SHP77 treated with DMSO at 0.1 percent for 48 hours (cell line): Measurements from ENCODE around the gene RTF1.

Source experiments
- DNase-seq: peaks from one replicate; lab custom pipeline; 2025; lab: John Stamatoyannopoulos, UW

Gene RTF1

DNA sequence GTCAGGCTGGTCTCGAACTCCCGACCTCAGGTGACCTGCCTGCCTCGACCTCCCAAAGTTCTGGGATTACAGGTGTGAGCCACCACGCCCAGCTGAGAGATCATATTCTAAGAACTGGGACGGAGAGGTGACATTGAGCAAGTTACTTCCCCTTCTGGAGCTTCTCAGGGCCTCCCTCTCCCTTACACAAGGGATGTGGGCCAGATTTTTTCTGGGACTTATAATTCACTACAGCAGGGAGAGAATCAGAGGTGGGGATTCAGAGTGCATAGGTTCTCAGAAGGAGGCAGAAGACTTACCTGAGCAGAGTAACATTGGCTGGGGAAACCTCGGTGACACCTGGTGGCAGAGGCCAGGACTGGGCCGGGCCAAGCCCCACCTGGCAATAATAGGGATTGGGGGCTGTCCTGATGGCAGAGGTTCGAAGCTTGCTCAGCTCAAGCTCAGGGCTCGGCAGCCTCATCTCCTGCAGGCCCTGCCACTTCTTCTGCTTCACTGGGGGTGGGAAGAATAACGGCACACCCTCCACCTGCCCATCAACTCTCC, 90.0 kb downstream of the RTF1 start:
- DNase-seq, result no peak

DNA sequence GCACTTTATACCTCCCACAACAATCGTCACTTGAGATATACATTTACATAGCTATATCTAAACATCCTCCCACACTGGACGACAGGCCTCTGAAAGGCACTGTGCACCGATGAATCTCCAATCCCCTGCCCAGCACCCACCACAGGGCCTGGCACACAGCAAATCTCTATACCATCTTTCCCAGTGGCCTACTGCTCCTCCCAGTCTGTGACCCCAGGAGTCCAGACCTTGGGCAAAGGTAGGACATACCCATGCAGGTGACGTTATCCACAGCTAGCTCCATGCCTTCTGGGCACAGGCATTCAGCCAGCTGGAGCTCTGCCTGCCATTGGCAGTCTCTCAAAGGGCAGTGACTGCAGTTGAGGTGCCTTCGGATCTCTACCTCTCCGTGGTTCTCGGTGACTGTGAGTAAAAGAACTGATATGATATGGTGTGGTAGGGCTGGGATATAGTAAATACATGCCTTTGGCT, 91.0 kb downstream of the RTF1 start:
- DNase-seq, result no peak

DNA sequence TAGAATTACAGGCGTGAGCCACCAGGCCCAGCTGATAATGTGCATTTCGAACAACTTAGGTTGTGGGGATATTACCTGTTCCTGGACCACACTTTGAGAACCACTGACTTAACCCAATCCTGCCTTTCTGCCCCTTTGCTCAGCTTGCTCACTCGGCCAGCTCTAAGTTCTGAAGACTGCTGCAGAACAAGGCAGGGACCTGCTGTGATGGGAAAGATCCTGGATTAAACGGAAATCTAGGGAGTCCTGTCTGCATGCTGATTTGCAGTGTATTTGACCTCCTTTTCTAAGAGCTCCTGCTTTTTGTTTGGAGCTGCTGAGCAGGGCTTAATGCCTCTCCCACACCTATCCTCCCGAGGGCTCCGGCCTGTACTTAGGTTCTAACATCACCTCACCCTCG, 93.8 kb downstream of the RTF1 start:
- no peak for DNase-seq

DNA sequence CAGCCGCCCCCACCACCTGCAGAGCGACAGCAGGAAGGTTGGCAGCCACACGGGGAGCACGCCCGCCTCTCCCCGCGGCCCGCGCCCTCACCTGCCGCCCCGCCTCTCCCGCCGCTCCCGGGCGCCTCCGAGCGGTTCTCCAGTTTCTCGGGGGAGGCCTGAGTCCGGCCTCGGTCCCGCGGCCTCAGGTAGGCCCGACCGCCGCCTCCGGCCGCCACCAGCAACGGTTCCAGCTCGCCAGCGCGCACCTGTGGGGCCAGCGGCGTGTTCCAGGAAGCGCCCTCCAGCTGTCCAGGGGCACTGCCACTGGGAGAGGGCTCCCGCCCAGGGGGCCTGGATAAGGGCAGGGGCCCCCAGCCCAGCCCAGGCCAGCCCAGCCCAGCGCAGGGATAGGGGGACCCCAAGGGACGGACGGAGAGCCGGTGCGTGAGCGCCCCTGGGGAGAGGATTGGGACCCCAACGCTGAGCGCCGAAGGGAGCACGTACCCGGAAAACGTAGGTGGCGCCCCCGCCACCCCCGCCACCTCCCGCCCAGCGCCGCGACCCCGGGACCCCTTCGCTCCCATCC, 94.5 kb downstream of the RTF1 start:
- no peak for DNase-seq

DNA sequence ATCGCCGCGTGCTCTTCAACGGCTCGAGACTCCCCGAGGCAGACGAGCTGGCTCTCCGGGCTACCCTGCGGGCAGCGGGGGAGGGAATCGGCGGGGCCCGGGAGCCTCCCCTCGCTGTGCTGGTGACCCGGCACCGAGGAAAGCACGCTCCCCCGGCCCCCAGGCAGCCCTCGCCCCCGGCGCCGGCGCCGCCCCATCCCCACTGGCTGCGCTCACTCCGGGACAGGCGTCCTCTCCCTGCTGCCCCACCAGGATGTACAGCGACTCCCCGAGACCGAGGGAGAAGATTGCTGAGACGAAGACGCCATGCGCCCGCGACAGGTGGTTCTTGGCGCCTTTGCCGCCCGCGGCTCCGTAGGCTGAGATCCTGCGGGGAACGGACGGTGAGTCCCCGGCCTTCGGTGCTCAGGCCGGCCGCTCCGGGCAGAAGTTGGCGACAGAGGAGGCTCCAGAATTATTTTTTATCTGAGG, 95.0 kb downstream of the RTF1 start:
- no peak for DNase-seq

DNA sequence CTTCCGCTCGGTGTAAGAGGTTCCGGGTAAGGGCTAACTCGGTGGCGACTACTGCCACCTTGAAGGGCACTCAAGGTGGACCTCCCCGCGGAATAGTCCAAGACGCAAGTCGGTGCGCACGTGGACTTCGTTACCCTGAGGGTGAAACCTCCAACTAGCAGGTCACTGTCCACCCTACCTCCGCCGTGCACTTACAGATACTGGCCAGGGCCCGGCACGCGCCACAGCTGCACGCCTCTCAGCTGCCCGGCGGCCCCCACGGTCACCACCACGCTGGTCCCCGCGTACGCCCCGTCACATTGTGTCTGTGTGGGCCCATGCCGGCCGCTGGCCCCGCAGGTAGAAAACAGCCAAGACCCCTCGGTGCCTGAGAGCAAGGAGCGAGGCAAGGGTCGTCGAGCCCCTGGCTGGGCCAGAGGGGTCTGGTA, 95.6 kb downstream of the RTF1 start:
- no peak for DNase-seq

DNA sequence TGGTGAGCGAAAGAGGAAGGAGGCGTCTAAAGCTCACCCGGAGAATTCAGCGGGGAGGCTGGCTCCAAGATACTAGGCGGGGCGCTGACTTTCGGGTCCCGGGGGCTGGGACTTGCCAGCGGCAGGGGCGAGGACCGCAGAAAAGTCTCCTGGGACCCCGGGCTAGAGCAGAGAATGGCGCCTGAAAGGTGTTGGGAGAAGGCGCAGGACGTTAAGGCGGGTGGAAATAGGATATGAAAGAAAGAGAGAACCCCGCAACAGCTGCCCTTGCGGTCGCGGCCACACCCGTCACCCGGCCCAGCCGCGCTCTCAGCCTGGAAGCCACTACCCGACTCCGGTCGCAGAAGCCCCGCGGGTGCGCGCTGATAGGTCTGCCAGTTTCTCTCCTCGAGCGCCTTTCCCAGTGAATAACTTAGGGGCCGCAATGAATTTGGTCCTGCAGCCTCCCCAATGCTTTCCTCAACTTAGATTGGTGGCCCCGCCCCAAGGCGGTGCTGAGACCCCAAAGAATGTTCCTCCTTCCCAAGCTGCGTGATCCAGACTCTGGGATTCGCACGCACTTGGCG, 96.1 kb downstream of the RTF1 start:
- DNase-seq, result no peak

DNA sequence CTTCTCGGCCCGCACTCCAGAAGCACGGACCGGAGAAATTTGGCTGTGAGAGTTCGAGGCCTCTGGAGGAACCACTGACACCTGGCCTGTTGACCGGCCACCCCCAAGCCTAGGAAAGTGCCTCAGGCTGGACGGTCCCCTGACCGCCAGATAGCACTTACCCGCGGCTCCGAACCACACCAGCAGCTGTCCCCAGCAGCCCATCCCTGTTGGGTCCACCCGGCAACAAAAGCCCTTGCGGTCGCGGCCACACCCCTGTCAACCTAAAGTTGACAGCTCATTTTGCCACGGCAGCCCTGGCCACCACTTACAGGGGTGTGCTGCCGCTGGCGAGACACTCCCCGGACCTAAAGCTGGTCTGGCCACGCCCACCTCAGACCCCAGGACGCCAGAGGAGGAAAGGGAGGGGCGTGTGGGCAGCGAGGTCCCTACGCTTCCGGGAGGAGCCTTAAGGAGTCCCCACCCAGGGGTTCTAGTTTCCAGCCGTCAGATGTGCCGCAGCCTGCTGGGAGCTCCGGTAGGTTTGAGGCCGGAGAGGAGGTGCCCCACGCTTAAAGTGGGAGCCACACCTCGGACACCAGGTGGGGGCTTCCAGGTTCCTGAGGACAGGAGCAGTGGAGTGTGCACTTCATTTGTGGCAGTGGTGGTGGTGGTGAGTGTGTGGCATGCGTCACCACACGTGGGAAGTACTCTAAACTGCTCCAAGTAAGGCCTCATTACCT, 96.8 kb downstream of the RTF1 start, which contains the start of gene LTK:
TSS of gene LTK (minus strand) at position 322 of the 722 bp plus-strand sequence. CDS start at position 204, 118 bp downstream.
- no peak for DNase-seq

DNA sequence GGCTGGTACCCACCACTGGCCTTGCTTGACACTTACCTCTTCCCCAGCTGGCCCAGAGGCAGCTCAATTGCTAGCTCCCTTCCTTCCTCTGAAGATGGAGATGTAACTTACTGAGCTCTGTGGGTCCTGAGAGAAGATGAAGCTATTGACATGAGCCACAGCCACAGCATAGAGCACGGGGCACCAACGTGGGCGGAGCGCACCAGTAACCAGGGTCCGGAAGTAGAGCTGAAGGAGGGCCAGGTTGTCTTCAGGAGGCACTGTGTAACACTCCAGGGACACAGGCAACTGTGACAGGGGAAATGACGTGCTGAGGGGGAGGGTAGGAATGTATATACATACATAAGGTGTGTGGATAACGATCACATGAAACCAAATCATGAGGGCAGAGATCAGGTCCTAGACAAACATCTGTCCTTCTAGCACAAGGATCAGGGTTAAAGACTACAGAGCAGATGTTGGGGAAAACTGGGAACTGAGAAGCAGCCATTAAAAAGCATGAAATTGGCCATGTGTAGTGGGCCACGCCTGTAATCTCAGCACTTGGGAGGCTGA, 101.1 kb downstream of the RTF1 start:
- DNase-seq, result no peak

DNA sequence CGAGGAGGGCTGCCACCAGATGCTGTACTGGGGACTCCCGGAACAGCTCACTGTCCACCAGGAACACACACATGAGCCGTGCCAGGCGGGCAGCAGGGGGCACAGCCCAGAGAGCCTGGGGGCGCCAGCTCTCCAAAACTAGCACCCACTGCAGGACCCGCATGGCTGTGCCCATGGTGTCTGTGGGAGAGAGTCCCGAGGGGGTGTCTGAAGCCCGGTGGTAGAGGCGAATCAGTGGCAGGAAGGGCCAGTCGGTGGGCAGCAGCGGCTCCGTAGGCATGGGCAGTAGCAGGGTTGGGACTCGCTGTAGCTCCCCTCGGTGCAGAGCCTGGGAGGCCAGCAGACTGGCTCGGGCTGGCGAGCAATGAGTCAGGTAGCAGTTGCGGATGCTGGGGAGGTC, 103.7 kb downstream of the RTF1 start:
- no peak for DNase-seq

DNA sequence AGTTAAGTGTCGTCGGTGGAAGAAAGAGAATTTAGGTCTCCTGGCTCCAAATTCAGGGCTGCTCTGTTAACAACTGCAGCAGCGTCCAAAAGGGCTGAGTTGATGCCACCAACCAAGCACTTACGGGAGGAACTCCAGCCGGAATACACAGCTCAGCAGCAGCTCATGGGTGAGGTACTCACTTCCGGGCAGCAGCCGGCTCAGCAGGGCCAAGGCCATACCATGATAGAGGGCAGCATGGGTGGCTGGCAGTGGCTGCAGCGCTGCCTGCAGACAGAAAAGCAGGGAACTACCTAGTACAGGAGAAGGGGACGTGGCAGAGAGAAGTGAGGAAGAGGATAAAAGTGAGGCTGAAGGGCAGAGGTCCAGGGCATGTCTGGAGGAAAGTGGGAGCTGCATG, 104.7 kb downstream of the RTF1 start:
- DNase-seq, result no peak

DNA sequence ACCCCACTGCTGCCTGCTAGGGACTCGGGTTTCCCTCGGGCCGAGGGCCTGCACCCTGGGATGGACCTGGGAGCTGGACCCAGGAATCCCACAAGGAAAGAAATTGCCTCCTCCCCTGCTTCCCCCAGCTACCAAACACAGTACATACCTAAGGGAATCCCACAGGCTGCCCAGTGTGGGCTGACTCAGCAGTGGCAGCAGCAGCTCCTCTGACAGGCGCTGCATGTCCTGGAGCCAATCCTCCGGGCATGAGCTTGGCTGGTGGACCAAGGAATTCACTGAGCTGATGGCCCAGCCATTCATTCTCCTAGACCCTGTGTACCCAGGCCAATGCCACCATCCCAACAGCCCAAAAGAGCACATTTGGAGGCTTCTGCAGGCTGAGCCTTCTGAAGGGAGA, 106.2 kb downstream of the RTF1 start:
- DNase-seq, result no peak

DNA sequence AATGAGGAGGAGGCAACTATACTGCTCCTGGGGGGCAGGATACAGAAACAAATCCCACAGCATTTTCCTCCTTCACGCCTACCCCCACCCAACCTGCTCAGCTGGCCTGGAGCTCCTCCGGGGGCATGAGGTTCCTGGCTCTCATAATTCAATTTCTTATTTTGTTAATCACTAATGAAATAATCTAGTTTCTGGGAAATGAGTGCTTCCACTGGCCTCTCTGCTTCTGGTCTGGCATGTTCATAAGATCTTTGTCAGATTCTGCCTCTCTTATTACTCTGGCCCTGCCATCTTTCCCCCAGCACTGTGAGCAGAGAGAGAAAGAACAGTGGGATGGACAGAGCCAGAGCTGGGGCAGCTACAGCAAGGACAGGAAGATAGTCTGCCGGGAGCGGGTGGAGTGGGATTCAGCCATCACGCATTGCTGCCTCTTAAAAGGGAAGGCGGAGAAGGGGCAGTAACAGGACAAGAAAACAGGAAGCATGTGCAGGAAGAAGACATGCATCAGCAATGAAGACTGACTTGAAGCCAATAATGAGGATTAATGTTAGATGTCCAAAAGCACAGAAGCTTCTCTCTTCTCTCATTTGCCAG, 113.6 kb downstream of the RTF1 start:
- DNase-seq, result no peak
